HCT116 (cell line): ENCODE results near the gene HOXB2. TPM values are rescaled to one million over a fixed set of nuclear protein-coding genes. Genes with fewer than 3 reads are reported as not detected.

Source experiments
- ATAC-seq: fragments of 200-7000 bp; cut with Tn5 transposase; 2 replicates; pipeline ENCODE4 v1.9.1; 2020; ENCODE audit warnings: mild to moderate bottlenecking, moderate library complexity
- BruUV-seq: library from RNA; stranded (reverse); fragments of 400-500 nt; replicated peaks from 2 replicates; lab custom pipeline; 2021; lab: Mats Ljungman, UMichigan
- CTCF ChIA-PET: fragments of 300-600 bp; sonication (Branson Sonifier 250); formaldehyde crosslinking; loops from one replicate; lab custom pipeline; 2021; ENCODE audit warnings: antibody characterized with exemption; lab: Charles Lee
- POLR2A ChIA-PET: fragments of 300-600, 350-600 bp; sonication (Branson Sonifier 250); formaldehyde crosslinking; loops from one replicate; lab custom pipeline; 2021; ENCODE audit warnings: antibody characterized with exemption; lab: Charles Lee
- RAD21 ChIA-PET, 2 experiments: fragments of 300-600 bp; sonication (Branson Sonifier 250); formaldehyde crosslinking; loops; one replicate each; lab custom pipeline; 2023; ENCODE audit warnings: low total read pairs in 2 of 2; ENCODE audit not compliant: uncharacterized antibody in 2 of 2, unreplicated experiment in 2 of 2, low non-redundant PET in 1 of 2; lab: Charles Lee
- DNase-seq: peaks from one replicate; pipeline ENCODE4 v3.0.0-alpha.2; 2010; ENCODE audit warnings: low read depth, low spot score
- H2AFZ ChIP-seq: fragments of 200-600 bp; shearing (Covaris generic), sonication (generic); 2 replicates; pipeline ENCODE4 v1.6.1; 2017; ENCODE audit warnings: low read depth, mixed run types, mixed read lengths, antibody characterized with exemption, low read length; ENCODE audit not compliant: poor library complexity, severe bottlenecking
- H3K27ac ChIP-seq: 2 replicates; pipeline ENCODE4 v1.5.1; 2012; ENCODE audit warnings: low read depth, low read length
- H3K27me3 ChIP-seq: fragments of 200-600 bp; sonication (generic); 2 replicates; pipeline ENCODE4 v1.6.1; 2016; ENCODE audit warnings: mixed run types, low read length, mixed read lengths; ENCODE audit not compliant: insufficient read depth
- H3K36me3 ChIP-seq, 2 experiments: fragments of 200-500 bp in 1 of 2; fragments of 200-600 bp in 1 of 2; sonication (Bioruptor generic) in 1 of 2; sonication (generic) in 1 of 2; 2 replicates each; pipeline versions ENCODE4 v1.5.1 to v1.6.1; 2014 to 2016; ENCODE audit warnings: low read length in 2 of 2, inconsistent platforms in 1 of 2, mixed read lengths in 1 of 2, mixed run types in 1 of 2; ENCODE audit not compliant: insufficient read depth in 2 of 2, control insufficient read depth in 1 of 2
- H3K4me1 ChIP-seq, 2 experiments: fragments of 200-600 bp in 1 of 2; sonication (generic) in 1 of 2; 2 replicates each; pipeline versions ENCODE4 v1.5.1 to v1.6.1; 2012 to 2017; ENCODE audit warnings: low read length in 2 of 2, inconsistent platforms in 1 of 2, mild to moderate bottlenecking in 1 of 2, mixed read lengths in 1 of 2, mixed run types in 1 of 2, moderate library complexity in 1 of 2; ENCODE audit not compliant: insufficient read depth in 2 of 2, control insufficient read depth in 1 of 2
- H3K4me2 ChIP-seq: fragments of 200-600 bp; sonication (generic); 2 replicates; pipeline ENCODE4 v1.6.1; 2017; ENCODE audit warnings: mixed run types, low read length, mixed read lengths
- H3K4me3 ChIP-seq, 2 experiments: fragments of 200-600 bp in 1 of 2; sonication (generic) in 1 of 2; replicated peaks in 1 of 2; 2 replicates each; pipeline ENCODE4 v1.5.1; 2011 to 2016; ENCODE audit warnings: low read length in 2 of 2, control low read depth in 1 of 2, low read depth in 1 of 2, mild to moderate bottlenecking in 1 of 2, mixed read lengths in 1 of 2, mixed run types in 1 of 2
- H3K79me2 ChIP-seq: fragments of 200-600 bp; sonication (generic); 2 replicates; pipeline ENCODE4 v1.6.1; 2017; ENCODE audit warnings: mild to moderate bottlenecking, mixed run types, low read length, moderate library complexity, mixed read lengths; ENCODE audit not compliant: insufficient read depth
- H3K9ac ChIP-seq: fragments of 200-600 bp; sonication (generic); 2 replicates; pipeline ENCODE4 v1.6.1; 2016; ENCODE audit warnings: low read length, mixed read lengths
- H3K9me2 ChIP-seq: fragments of 200-600 bp; sonication (generic), shearing (Covaris generic); 2 replicates; pipeline ENCODE4 v1.6.1; 2017; ENCODE audit warnings: mixed run types, mild to moderate bottlenecking, moderate library complexity; ENCODE audit not compliant: insufficient read depth
- H3K9me3 ChIP-seq, 2 experiments: fragments of 200-500 bp in 1 of 2; fragments of 200-600 bp in 1 of 2; sonication (Bioruptor generic) in 1 of 2; sonication (generic) in 1 of 2; 2 replicates each; pipeline ENCODE4 v1.6.1; 2014 to 2017; ENCODE audit warnings: low read length in 2 of 2, mixed read lengths in 2 of 2, inconsistent platforms in 1 of 2, low read depth in 1 of 2, mild to moderate bottlenecking in 1 of 2, mixed run types in 1 of 2, moderate library complexity in 1 of 2; ENCODE audit not compliant: control insufficient read depth in 1 of 2, insufficient read depth in 1 of 2
- H4K20me1 ChIP-seq: fragments of 200-600 bp; sonication (generic), shearing (Covaris generic); 2 replicates; pipeline ENCODE4 v1.6.1; 2017; ENCODE audit warnings: mixed run types, mild to moderate bottlenecking, moderate library complexity; ENCODE audit not compliant: insufficient read depth
- CEBPB ChIP-seq: IDR thresholded peaks from 2 replicates; pipeline ENCODE4 v1.6.1; 2012; ENCODE audit warnings: low read depth
- CTCF ChIP-seq, 3 experiments: fragments of 200-600 bp in 1 of 3; sonication (generic) in 1 of 3; IDR thresholded peaks in 2 of 3; conservative IDR thresholded peaks in 1 of 3; 2 replicates each; pipeline ENCODE4 v1.5.1; 2012 to 2017; ENCODE audit warnings: low read depth in 2 of 3, low read length in 2 of 3, antibody characterized with exemption in 1 of 3, borderline replicate concordance in 1 of 3, control low read depth in 1 of 3, mild to moderate bottlenecking in 1 of 3, mixed read lengths in 1 of 3, mixed run types in 1 of 3, moderate library complexity in 1 of 3; ENCODE audit not compliant: insufficient read depth in 1 of 3
- EGR1 ChIP-seq: IDR thresholded peaks from 2 replicates; pipeline ENCODE4 v1.6.1; 2012; ENCODE audit warnings: low read depth
- ELF1 ChIP-seq: IDR thresholded peaks from 2 replicates; pipeline ENCODE4 v1.6.1; 2012; ENCODE audit warnings: low read depth, borderline replicate concordance
- EZH2 ChIP-seq: fragments of 200-600 bp; sonication (generic); IDR thresholded peaks from 2 replicates; pipeline ENCODE4 v1.6.1; 2017; ENCODE audit warnings: antibody characterized with exemption, mixed run types
- FOSL1 ChIP-seq: IDR thresholded peaks from 2 replicates; pipeline ENCODE4 v1.6.1; 2012; ENCODE audit warnings: low read depth
- JUND ChIP-seq: IDR thresholded peaks from 2 replicates; pipeline ENCODE4 v1.6.1; 2012
- POLR2A ChIP-seq: IDR thresholded peaks from 2 replicates; pipeline ENCODE4 v1.7.0; 2011; ENCODE audit warnings: borderline replicate concordance; ENCODE audit not compliant: insufficient read depth, insufficient read length; ENCODE audit errors: extremely low read depth
- POLR2AphosphoS5 ChIP-seq: IDR thresholded peaks from 2 replicates; pipeline ENCODE4 v1.6.1; 2011; ENCODE audit warnings: mild to moderate bottlenecking, low read depth, low read length, moderate library complexity
- REST ChIP-seq: IDR thresholded peaks from 2 replicates; pipeline ENCODE4 v1.6.1; 2012; ENCODE audit warnings: low read depth
- SP1 ChIP-seq: IDR thresholded peaks from 2 replicates; pipeline ENCODE4 v1.6.1; 2012; ENCODE audit warnings: low read depth
- SRF ChIP-seq: IDR thresholded peaks from 2 replicates; pipeline ENCODE4 v1.6.1; 2012; ENCODE audit warnings: low read depth
- ZBTB33 ChIP-seq: IDR thresholded peaks from 2 replicates; pipeline ENCODE4 v1.6.1; 2011; ENCODE audit warnings: mild to moderate bottlenecking, low read length, moderate library complexity; ENCODE audit not compliant: insufficient replicate concordance; ENCODE audit errors: extremely low read depth
- ZNF274 ChIP-seq: fragments of 200-500 bp; sonication (Bioruptor generic); IDR thresholded peaks from 2 replicates; pipeline ENCODE4 v1.6.1; 2014; ENCODE audit warnings: mild to moderate bottlenecking, low read depth, low read length, inconsistent platforms
- intact Hi-C: fragments of 100-400 bp; cut with micrococcal nuclease; formaldehyde crosslinking; loops from 2 replicates; pipeline ENCODE4 v1.10.0; 2022
- total RNA-seq: library from RNA; stranded (reverse); gene quantifications from one replicate; pipeline ENCODE4 v1.2.1, GENCODE V29; 2021; ENCODE audit not compliant: unreplicated experiment

The HOXB2 gene
- total RNA-seq, 1 experiment from 2014 or later, result 2.0 TPM

GRCh38 chr17:48530887-48531272 is 14.0 kb downstream of the HOXB2 start, which contains the start of gene HOXB1:
HOXB1 (minus strand) TSS chr17:48531011; CDS start chr17:48530904, 107 bp downstream.
- H4K20me1 ChIP-seq, result no peaks in the 10 kb centered on the region
- TF ChIP-seq EGR1, result no peak
- no peak for TF ChIP-seq JUND
- no peak for TF ChIP-seq REST
- no peak for TF ChIP-seq CEBPB
- TF ChIP-seq CTCF (IDR thresholded peaks at IDR 0.05 in 2 of 3, conservative IDR thresholded peaks at IDR 0.05 in 1 of 3; ENCODE audit: borderline replicate concordance in 1 of 3, insufficient read depth in 1 of 3, low read depth in 2 of 3, low read length in 2 of 3), result no peak
- TF ChIP-seq ZBTB33, result no peak
- TF ChIP-seq POLR2A, result no peak
- no peak for TF ChIP-seq POLR2AphosphoS5
- TF ChIP-seq ELF1, result no peak
- TF ChIP-seq SRF, result no peak
- no peak for TF ChIP-seq EZH2
- TF ChIP-seq SP1, result no peak
- TF ChIP-seq FOSL1, result no peak
- no peak for TF ChIP-seq ZNF274
- H3K27ac ChIP-seq, result no peak within 1 kb of the TSS
- ChIA-PET POLR2A (no interaction called here), RAD21 (no interaction called here), CTCF (no interaction called here)
- H3K4me1 ChIP-seq, result peaks cover 0 to 7% of the 10 kb centered on the region in 2 experiments; a peak in 2 of 4 replicates
- no peak within 1 kb of the TSS for H3K4me3 ChIP-seq
- ATAC-seq, result no peak
- H3K9me2 ChIP-seq, result no peaks in the 10 kb centered on the region
- H3K9me3 ChIP-seq, result no peaks in the 10 kb centered on the region
- no peaks in the 10 kb centered on the region for H3K36me3 ChIP-seq
- H3K9ac ChIP-seq, result no peak within 1 kb of the TSS
- no TSS peak for BruUV-seq
- no peak for DNase-seq
- no peak within 1 kb of the TSS for H2AFZ ChIP-seq
- no peaks in the 10 kb centered on the region for H3K79me2 ChIP-seq
- intact Hi-C loops, result no loop called here
- no peak within 1 kb of the TSS for H3K4me2 ChIP-seq
- no peaks in the 10 kb centered on the region for H3K27me3 ChIP-seq
